Ishikawa (cell line): ENCODE measurements around the gene UPK3A.

Experiments
- CEBPB ChIP-seq: IDR thresholded peaks from 2 replicates; pipeline ENCODE4 v1.6.1; 2012
- EGR1 ChIP-seq: IDR thresholded peaks from 2 replicates; pipeline ENCODE4 v1.6.1; 2012
- FOXM1 ChIP-seq: IDR thresholded peaks from 2 replicates; pipeline ENCODE4 v1.6.1; 2012; ENCODE audit warnings: low read depth, borderline replicate concordance
- MAX ChIP-seq: IDR thresholded peaks from 2 replicates; pipeline ENCODE4 v1.6.1; 2012
- RAD21 ChIP-seq: IDR thresholded peaks from 2 replicates; pipeline ENCODE4 v1.6.1; 2012; ENCODE audit warnings: low read depth
- TAF1 ChIP-seq: IDR thresholded peaks from 2 replicates; pipeline ENCODE4 v1.6.1; 2012; ENCODE audit warnings: low read depth, mild to moderate bottlenecking
- YY1 ChIP-seq: IDR thresholded peaks from 2 replicates; pipeline ENCODE4 v1.6.1; 2012; ENCODE audit warnings: low read depth
- TF ChIP-seq, protein P1 (sequence below): IDR thresholded peaks from 2 replicates; pipeline ENCODE4 v1.6.1; 2012; ENCODE audit warnings: low read depth, mild to moderate bottlenecking

DNA sequence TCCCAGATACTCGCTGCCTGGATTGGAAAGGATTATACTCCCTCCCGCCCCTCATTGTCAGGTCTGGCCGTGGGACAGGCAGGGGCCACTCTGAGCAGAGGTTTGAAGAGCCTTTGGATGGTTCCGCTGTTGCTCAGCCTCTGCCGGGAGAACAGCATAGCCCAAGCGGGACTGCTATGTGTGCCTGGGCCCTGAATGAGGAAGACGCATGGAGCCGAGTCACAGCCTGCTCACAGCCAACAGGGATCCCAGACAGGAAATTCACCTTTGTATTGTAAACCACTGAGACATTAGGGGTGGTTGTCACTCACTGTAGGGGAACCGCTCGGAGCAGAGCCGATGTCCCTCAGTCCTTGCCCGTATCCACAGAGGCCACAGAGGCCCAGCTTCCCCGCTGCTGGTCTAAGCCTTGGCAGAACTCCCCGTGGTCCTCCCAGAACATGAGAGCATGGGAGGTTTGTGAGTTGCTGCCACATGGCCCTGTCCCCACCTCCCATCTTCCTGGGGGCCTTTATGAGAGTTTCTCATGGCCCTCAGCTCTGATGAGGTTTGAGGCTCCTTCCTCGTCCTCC lies 14.3 kb downstream of the UPK3A start:
- TF ChIP-seq, protein P1, sequence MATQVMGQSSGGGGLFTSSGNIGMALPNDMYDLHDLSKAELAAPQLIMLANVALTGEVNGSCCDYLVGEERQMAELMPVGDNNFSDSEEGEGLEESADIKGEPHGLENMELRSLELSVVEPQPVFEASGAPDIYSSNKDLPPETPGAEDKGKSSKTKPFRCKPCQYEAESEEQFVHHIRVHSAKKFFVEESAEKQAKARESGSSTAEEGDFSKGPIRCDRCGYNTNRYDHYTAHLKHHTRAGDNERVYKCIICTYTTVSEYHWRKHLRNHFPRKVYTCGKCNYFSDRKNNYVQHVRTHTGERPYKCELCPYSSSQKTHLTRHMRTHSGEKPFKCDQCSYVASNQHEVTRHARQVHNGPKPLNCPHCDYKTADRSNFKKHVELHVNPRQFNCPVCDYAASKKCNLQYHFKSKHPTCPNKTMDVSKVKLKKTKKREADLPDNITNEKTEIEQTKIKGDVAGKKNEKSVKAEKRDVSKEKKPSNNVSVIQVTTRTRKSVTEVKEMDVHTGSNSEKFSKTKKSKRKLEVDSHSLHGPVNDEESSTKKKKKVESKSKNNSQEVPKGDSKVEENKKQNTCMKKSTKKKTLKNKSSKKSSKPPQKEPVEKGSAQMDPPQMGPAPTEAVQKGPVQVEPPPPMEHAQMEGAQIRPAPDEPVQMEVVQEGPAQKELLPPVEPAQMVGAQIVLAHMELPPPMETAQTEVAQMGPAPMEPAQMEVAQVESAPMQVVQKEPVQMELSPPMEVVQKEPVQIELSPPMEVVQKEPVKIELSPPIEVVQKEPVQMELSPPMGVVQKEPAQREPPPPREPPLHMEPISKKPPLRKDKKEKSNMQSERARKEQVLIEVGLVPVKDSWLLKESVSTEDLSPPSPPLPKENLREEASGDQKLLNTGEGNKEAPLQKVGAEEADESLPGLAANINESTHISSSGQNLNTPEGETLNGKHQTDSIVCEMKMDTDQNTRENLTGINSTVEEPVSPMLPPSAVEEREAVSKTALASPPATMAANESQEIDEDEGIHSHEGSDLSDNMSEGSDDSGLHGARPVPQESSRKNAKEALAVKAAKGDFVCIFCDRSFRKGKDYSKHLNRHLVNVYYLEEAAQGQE = no peak
- TF ChIP-seq EGR1 (no peak), FOXM1 (no peak), YY1 (no peak), RAD21 (no peak), CEBPB (no peak), TAF1 (no peak), MAX (no peak)
